ENCODE data around the gene ADCY4. TPM values are rescaled to one million over a fixed set of nuclear protein-coding genes. Genes with fewer than 3 reads are reported as not detected.

ADCY4 gene
- total RNA-seq, 1 donor from 2014 or later: 138 TPM

- DNase-seq: no peak
These were observed 19.5 kb downstream of the ADCY4 start for GRCh38 chr14:24315243-24315806.

GRCh38 chr14:24314377-24315193 lies 20.3 kb downstream of the ADCY4 start:
- DNase-seq: no peak

GRCh38 chr14:24313913-24314312 lies 21.0 kb downstream of the ADCY4 start:
- no peak for DNase-seq

GRCh38 chr14:24312736-24313507 lies 21.9 kb downstream of the ADCY4 start:
- DNase-seq: peak; percentile 85

- no peak for DNase-seq
These were observed 22.8 kb downstream of the ADCY4 start for GRCh38 chr14:24311837-24312615.

GRCh38 chr14:24310646-24311604 lies 23.9 kb downstream of the ADCY4 start, which contains the start of gene LTB4R:
TSS of gene LTB4R (plus strand) at chr14:24311502. CDS start at chr14:24315652, 4,150 bp downstream.
- peak; percentile 86 for DNase-seq

GRCh38 chr14:24310265-24310645 lies 24.6 kb downstream of the ADCY4 start:
- DNase-seq: no peak

- DNase-seq: no peak
These were observed 25.2 kb downstream of the ADCY4 start, which contains the start of gene LTB4R2 for GRCh38 chr14:24309538-24310264. TSS of gene LTB4R2 (plus strand) at chr14:24310140. CDS start at chr14:24310665, 525 bp downstream.

- no peak for DNase-seq
These were observed 26.3 kb downstream of the ADCY4 start for GRCh38 chr14:24308342-24309124.

- peak; percentile 79 for DNase-seq
These were observed 27.1 kb downstream of the ADCY4 start, which contains the start of gene CIDEB for GRCh38 chr14:24307575-24308341. TSS of gene CIDEB (minus strand) at chr14:24307977. CDS start at chr14:24307858, 119 bp downstream.

- no peak for DNase-seq
These were observed 27.7 kb downstream of the ADCY4 start for GRCh38 chr14:24307156-24307574.

- no peak for DNase-seq
These were observed 30.9 kb downstream of the ADCY4 start for GRCh38 chr14:24304019-24304387.

- DNase-seq: no peak
These were observed 34.4 kb downstream of the ADCY4 start for GRCh38 chr14:24300326-24300980.

- peak; percentile 95 for DNase-seq
These were observed 35.3 kb downstream of the ADCY4 start, which contains the start of the genes DHRS1 and NOP9 for GRCh38 chr14:24299255-24300191. TSS of gene DHRS1 (minus strand) at chr14:24299780. CDS start at chr14:24299106, 674 bp downstream. TSS of gene NOP9 (plus strand) at chr14:24299850. CDS start at chr14:24299955, 105 bp downstream.

GRCh38 chr14:24298892-24299254 lies 36.0 kb downstream of the ADCY4 start:
- peak; percentile 62 for DNase-seq

GRCh38 chr14:24297190-24297964 lies 37.5 kb downstream of the ADCY4 start:
- peak; percentile 59 for DNase-seq

All from dermis blood vessel endothelial cell (primary cell).